ENCODE data around the gene STARD8. TPM values are rescaled to one million over a fixed set of nuclear protein-coding genes. Genes with fewer than 3 reads are reported as not detected.

Gene STARD8
- total RNA-seq, 1 experiment from 2014 or later: 0.11 TPM

GRCh38 chrX:68677998-68678397 is 30.5 kb downstream of the STARD8 start:
- intact Hi-C loops (cut with micrococcal nuclease; ENCODE audit: unreplicated experiment): no loop called here
- H3K27ac ChIP-seq (ENCODE audit: low read depth, low read length, poor library complexity, severe bottlenecking): no peak overlapping the region
- TF ChIP-seq, protein P1, sequence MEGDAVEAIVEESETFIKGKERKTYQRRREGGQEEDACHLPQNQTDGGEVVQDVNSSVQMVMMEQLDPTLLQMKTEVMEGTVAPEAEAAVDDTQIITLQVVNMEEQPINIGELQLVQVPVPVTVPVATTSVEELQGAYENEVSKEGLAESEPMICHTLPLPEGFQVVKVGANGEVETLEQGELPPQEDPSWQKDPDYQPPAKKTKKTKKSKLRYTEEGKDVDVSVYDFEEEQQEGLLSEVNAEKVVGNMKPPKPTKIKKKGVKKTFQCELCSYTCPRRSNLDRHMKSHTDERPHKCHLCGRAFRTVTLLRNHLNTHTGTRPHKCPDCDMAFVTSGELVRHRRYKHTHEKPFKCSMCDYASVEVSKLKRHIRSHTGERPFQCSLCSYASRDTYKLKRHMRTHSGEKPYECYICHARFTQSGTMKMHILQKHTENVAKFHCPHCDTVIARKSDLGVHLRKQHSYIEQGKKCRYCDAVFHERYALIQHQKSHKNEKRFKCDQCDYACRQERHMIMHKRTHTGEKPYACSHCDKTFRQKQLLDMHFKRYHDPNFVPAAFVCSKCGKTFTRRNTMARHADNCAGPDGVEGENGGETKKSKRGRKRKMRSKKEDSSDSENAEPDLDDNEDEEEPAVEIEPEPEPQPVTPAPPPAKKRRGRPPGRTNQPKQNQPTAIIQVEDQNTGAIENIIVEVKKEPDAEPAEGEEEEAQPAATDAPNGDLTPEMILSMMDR (conservative IDR thresholded peaks at IDR 0.05; ENCODE audit: low read depth, low read length): no peak
- TF ChIP-seq EZH2 (IDR thresholded peaks at IDR 0.05; ENCODE audit: borderline replicate concordance, low read depth, low read length, poor library complexity, severe bottlenecking): no peak
- no TSS peak for BruUV-seq (replicated peaks)
- no peaks in the 10 kb centered on the region for H3K9me3 ChIP-seq (ENCODE audit: low read depth, low read length, poor library complexity, severe bottlenecking)
- no peak overlapping the region for H3K4me3 ChIP-seq (ENCODE audit: low read depth, low read length, poor library complexity, severe bottlenecking)
- POLR2A ChIA-PET (ENCODE audit: low non-redundant PET): no interaction called here
- CTCF ChIA-PET: no interaction called here
- no peaks in the 10 kb centered on the region for H3K4me1 ChIP-seq (ENCODE audit: insufficient read depth, low read length, poor library complexity, severe bottlenecking)
- no peaks in the 10 kb centered on the region for H3K36me3 ChIP-seq (ENCODE audit: insufficient read depth, low read length, poor library complexity, severe bottlenecking)
- DNase-seq (ENCODE audit: low spot score): no peak
- no peaks in the 10 kb centered on the region for H3K27me3 ChIP-seq (replicated peaks; ENCODE audit: insufficient read depth, low read depth, low read length, poor library complexity)

- DNase-seq (ENCODE audit: low spot score): no peak
- Histone ChIP-seq H3K9me3 (ENCODE audit: low read depth, low read length, poor library complexity, severe bottlenecking) (no peaks in the 10 kb centered on the region), H3K27ac (ENCODE audit: low read depth, low read length, poor library complexity, severe bottlenecking) (no peak overlapping the region), H3K36me3 (ENCODE audit: insufficient read depth, low read length, poor library complexity, severe bottlenecking) (no peaks in the 10 kb centered on the region), H3K4me3 (ENCODE audit: low read depth, low read length, poor library complexity, severe bottlenecking) (no peak overlapping the region), H3K4me1 (ENCODE audit: insufficient read depth, low read length, poor library complexity, severe bottlenecking) (no peaks in the 10 kb centered on the region), H3K27me3 (replicated peaks; ENCODE audit: insufficient read depth, low read depth, low read length, poor library complexity) (no peaks in the 10 kb centered on the region)
- CTCF ChIA-PET: no interaction called here
- POLR2A ChIA-PET (ENCODE audit: low non-redundant PET): no interaction called here
- intact Hi-C loops (cut with micrococcal nuclease; ENCODE audit: unreplicated experiment): no loop called here
- BruUV-seq (replicated peaks): no TSS peak
- TF ChIP-seq EZH2 (IDR thresholded peaks at IDR 0.05; ENCODE audit: borderline replicate concordance, low read depth, low read length, poor library complexity, severe bottlenecking): no peak
- TF ChIP-seq, protein P1 (conservative IDR thresholded peaks at IDR 0.05; ENCODE audit: low read depth, low read length): no peak
Observed at GRCh38 chrX:68681443-68681941, 34.0 kb downstream of the STARD8 start.

- Histone ChIP-seq H3K36me3 (ENCODE audit: insufficient read depth, low read length, poor library complexity, severe bottlenecking) (no peaks in the 10 kb centered on the region), H3K9me3 (ENCODE audit: low read depth, low read length, poor library complexity, severe bottlenecking) (no peaks in the 10 kb centered on the region), H3K4me1 (ENCODE audit: insufficient read depth, low read length, poor library complexity, severe bottlenecking) (no peaks in the 10 kb centered on the region), H3K4me3 (ENCODE audit: low read depth, low read length, poor library complexity, severe bottlenecking) (no peak overlapping the region), H3K27me3 (replicated peaks; ENCODE audit: insufficient read depth, low read depth, low read length, poor library complexity) (no peaks in the 10 kb centered on the region), H3K27ac (ENCODE audit: low read depth, low read length, poor library complexity, severe bottlenecking) (no peak overlapping the region)
- intact Hi-C loops (cut with micrococcal nuclease; ENCODE audit: unreplicated experiment): no loop called here
- ChIA-PET CTCF (no interaction called here), POLR2A (ENCODE audit: low non-redundant PET) (no interaction called here)
- no TSS peak for BruUV-seq (replicated peaks)
- TF ChIP-seq, protein P1 (conservative IDR thresholded peaks at IDR 0.05; ENCODE audit: low read depth, low read length): no peak
- no peak for TF ChIP-seq EZH2 (IDR thresholded peaks at IDR 0.05; ENCODE audit: borderline replicate concordance, low read depth, low read length, poor library complexity, severe bottlenecking)
- no peak for DNase-seq (ENCODE audit: low spot score)
Observed at GRCh38 chrX:68682790-68683189, 35.3 kb downstream of the STARD8 start.
